Measurements from ENCODE around the gene ARHGAP24.

GRCh38 chr4:85963231-85963630 lies 488.3 kb downstream of the ARHGAP24 start:
- no peak for TF ChIP-seq CREB1 (IDR thresholded peaks at IDR 0.05; ENCODE audit: low read depth)
- no peak for TF ChIP-seq EP300 (IDR thresholded peaks at IDR 0.05; ENCODE audit: borderline replicate concordance)
- TF ChIP-seq TAF1 (IDR thresholded peaks at IDR 0.05; ENCODE audit: low read depth) = no peak
- no peak for TF ChIP-seq ZBTB7A (IDR thresholded peaks at IDR 0.05; ENCODE audit: low read depth)
